ENCODE data around the gene PIH1D1. TPM values are rescaled to one million over a fixed set of nuclear protein-coding genes. Genes with fewer than 3 reads are reported as not detected.
A peak's percentile ranks its signal among the peaks of the same experiment; 100 is the strongest.

The PIH1D1 gene
- total and polyA plus RNA-seq, 2 of the 13 experiments (the other 11 are each of a cell fraction or from before 2014, with no cell fraction given): 110 to 137 TPM

DNA sequence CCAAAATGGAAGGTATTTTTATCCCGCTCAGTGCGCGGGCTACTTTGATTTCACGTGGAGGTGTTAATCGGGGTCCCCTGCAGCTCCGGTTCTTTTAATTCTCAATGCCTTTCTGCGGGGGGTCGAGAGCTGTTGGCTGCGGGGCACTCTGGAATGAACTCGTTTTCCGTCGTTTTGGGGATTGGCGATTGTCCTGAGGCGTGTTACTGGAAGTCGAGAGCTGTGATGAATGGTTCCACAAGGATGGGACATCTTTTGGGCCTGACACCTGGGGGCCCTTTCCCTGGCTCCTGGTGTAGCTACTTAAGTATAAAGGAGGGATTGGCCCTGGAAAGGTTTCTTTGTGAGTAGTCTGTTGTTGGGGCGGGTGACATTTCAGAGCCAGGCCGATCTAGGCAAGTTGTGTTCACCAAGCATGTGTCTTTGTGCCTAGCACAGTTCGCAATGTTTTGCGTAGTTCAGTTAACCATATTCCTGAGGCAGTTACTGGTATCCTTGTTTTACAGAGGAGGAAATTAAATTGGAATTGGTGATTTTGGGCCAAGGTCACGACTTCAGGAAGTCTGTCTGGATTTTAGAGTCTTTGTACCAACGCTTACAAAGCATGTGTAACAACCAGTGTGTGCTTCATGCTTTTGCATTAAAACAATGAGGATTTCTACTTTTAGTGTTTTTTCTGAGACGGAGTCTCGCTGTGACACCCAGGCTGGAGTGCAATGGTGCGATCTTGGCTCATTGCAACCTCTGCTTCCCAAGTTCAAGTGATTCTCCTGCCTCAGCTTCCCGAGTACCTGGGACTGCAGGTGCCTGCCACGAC is 36.6 kb upstream of the PIH1D1 start:
- peak overlapping the region; percentile 93 to 98 (median 97) for H3K4me3 ChIP-seq (replicated peaks in 1 of 3; ENCODE audit: insufficient read depth in 1 of 3, low read depth in 2 of 3, low read length in 3 of 3)
- H3K36me3 ChIP-seq (replicated peaks in 1 of 2; ENCODE audit: control insufficient read depth in 1 of 2, insufficient read depth in 2 of 2, low read length in 2 of 2): peaks cover 19 to 40% of the 10 kb centered on the region in 2 experiments
- H2AFZ ChIP-seq (ENCODE audit: low read length): no peak overlapping the region
- no peak for DNase-seq (ENCODE audit: low spot score)
- H3K79me2 ChIP-seq (ENCODE audit: insufficient read depth, low read length): peaks cover 37% of the 10 kb centered on the region
- no peaks in the 10 kb centered on the region for H3K9me3 ChIP-seq (ENCODE audit: low read length)
- H3K4me2 ChIP-seq (ENCODE audit: low read depth, low read length): peak overlapping the region; percentile 90
- intact Hi-C loops (cut with micrococcal nuclease; ENCODE audit: unreplicated experiment): no loop called here
- WGBS (ENCODE audit: low lambda C conversion rate): 0% methylated on average over 19 of the region's 26 CpGs
- POLR2A ChIA-PET: interaction anchor here (1.0 to 2.9 kb wide), 10 partner anchors 8 to 189 kb away, joined by 3 to 14 read pairs (median 4); partner anchors contain the start of genes ALDH16A1, PIH1D1, PRMT1 and PRR12
- H3K27me3 ChIP-seq (ENCODE audit: control insufficient read depth in 1 of 2, insufficient read depth in 2 of 2, low read length in 2 of 2): peaks cover 0 to 3% of the 10 kb centered on the region in 2 experiments; a peak in 1 of 5 replicates
- H3K9ac ChIP-seq (ENCODE audit: insufficient read depth, low read depth, low read length): peak overlapping the region; percentile 100
- ATAC-seq: no peak
- H3K27ac ChIP-seq (ENCODE audit: extremely low read length, insufficient read depth, low read length): peak overlapping the region; percentile 87
- H3K4me1 ChIP-seq (ENCODE audit: insufficient read depth, low read length): peaks cover 29% of the 10 kb centered on the region
- in situ Hi-C loops (cut with HindIII; ENCODE audit: extremely low pct_ligation_motif_present, low pct_unique_long_range_greater_than_20kb): no loop called here
- BruUV-seq (replicated peaks): no TSS peak
- H4K20me1 ChIP-seq (ENCODE audit: insufficient read depth, low read length): peaks cover 45% of the 10 kb centered on the region
- FAIRE-seq: no peak
- CTCF ChIA-PET (ENCODE audit: low intra/inter-chr PET ratio, low total read pairs): no interaction called here
- 0 out of 2 replicates have a peak, but pooled peaks have one; percentile 12 for TF ChIP-seq ZNF33A (CRISPR knock-in tag; IDR thresholded peaks at IDR 0.05; ENCODE audit: borderline replicate concordance)
- TF ChIP-seq, protein P1, sequence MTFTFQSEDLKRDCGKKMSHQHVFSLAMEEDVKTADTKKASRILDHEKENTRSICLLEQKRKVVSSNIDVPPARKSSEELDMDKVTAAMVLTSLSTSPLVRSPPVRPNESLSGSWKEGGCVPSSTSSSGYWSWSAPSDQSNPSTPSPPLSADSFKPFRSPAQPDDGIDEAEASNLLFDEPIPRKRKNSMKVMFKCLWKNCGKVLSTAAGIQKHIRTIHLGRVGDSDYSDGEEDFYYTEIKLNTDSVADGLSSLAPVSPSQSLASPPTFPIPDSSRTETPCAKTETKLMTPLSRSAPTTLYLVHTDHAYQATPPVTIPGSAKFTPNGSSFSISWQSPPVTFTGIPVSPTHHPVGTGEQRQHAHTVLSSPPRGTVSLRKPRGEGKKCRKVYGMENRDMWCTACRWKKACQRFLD (CRISPR knock-in tag; IDR thresholded peaks at IDR 0.05; ENCODE audit: borderline replicate concordance): no peak
- TF ChIP-seq, protein P2, sequence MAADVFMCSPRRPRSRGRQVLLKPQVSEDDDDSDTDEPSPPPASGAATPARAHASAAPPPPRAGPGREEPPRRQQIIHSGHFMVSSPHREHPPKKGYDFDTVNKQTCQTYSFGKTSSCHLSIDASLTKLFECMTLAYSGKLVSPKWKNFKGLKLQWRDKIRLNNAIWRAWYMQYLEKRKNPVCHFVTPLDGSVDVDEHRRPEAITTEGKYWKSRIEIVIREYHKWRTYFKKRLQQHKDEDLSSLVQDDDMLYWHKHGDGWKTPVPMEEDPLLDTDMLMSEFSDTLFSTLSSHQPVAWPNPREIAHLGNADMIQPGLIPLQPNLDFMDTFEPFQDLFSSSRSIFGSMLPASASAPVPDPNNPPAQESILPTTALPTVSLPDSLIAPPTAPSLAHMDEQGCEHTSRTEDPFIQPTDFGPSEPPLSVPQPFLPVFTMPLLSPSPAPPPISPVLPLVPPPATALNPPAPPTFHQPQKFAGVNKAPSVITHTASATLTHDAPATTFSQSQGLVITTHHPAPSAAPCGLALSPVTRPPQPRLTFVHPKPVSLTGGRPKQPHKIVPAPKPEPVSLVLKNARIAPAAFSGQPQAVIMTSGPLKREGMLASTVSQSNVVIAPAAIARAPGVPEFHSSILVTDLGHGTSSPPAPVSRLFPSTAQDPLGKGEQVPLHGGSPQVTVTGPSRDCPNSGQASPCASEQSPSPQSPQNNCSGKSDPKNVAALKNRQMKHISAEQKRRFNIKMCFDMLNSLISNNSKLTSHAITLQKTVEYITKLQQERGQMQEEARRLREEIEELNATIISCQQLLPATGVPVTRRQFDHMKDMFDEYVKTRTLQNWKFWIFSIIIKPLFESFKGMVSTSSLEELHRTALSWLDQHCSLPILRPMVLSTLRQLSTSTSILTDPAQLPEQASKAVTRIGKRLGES (CRISPR knock-in tag; IDR thresholded peaks at IDR 0.05; ENCODE audit: borderline replicate concordance): no peak
- no peak for TF ChIP-seq TMF1 (CRISPR knock-in tag; IDR thresholded peaks at IDR 0.05; ENCODE audit: low read depth)
- TF ChIP-seq ZNF839 (CRISPR knock-in tag; IDR thresholded peaks at IDR 0.05; ENCODE audit: borderline replicate concordance): no peak
- TF ChIP-seq, protein P3, sequence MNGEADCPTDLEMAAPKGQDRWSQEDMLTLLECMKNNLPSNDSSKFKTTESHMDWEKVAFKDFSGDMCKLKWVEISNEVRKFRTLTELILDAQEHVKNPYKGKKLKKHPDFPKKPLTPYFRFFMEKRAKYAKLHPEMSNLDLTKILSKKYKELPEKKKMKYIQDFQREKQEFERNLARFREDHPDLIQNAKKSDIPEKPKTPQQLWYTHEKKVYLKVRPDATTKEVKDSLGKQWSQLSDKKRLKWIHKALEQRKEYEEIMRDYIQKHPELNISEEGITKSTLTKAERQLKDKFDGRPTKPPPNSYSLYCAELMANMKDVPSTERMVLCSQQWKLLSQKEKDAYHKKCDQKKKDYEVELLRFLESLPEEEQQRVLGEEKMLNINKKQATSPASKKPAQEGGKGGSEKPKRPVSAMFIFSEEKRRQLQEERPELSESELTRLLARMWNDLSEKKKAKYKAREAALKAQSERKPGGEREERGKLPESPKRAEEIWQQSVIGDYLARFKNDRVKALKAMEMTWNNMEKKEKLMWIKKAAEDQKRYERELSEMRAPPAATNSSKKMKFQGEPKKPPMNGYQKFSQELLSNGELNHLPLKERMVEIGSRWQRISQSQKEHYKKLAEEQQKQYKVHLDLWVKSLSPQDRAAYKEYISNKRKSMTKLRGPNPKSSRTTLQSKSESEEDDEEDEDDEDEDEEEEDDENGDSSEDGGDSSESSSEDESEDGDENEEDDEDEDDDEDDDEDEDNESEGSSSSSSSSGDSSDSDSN (CRISPR knock-in tag; IDR thresholded peaks at IDR 0.05): no peak
- 0 out of 2 replicates have a peak, but pooled peaks have one; percentile 16 for TF ChIP-seq ARNTL (CRISPR knock-in tag; IDR thresholded peaks at IDR 0.05)
- no peak for TF ChIP-seq HNRNPL (IDR thresholded peaks at IDR 0.05; ENCODE audit: low read depth, low read length)
- TF ChIP-seq, protein P4, sequence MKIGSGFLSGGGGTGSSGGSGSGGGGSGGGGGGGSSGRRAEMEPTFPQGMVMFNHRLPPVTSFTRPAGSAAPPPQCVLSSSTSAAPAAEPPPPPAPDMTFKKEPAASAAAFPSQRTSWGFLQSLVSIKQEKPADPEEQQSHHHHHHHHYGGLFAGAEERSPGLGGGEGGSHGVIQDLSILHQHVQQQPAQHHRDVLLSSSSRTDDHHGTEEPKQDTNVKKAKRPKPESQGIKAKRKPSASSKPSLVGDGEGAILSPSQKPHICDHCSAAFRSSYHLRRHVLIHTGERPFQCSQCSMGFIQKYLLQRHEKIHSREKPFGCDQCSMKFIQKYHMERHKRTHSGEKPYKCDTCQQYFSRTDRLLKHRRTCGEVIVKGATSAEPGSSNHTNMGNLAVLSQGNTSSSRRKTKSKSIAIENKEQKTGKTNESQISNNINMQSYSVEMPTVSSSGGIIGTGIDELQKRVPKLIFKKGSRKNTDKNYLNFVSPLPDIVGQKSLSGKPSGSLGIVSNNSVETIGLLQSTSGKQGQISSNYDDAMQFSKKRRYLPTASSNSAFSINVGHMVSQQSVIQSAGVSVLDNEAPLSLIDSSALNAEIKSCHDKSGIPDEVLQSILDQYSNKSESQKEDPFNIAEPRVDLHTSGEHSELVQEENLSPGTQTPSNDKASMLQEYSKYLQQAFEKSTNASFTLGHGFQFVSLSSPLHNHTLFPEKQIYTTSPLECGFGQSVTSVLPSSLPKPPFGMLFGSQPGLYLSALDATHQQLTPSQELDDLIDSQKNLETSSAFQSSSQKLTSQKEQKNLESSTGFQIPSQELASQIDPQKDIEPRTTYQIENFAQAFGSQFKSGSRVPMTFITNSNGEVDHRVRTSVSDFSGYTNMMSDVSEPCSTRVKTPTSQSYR (CRISPR knock-in tag; IDR thresholded peaks at IDR 0.05; ENCODE audit: borderline replicate concordance): no peak
- no peak for TF ChIP-seq CCDC6 (CRISPR knock-in tag; IDR thresholded peaks at IDR 0.05)
- no peak for TF ChIP-seq SMAD9 (CRISPR knock-in tag; IDR thresholded peaks at IDR 0.05)
- no peak for TF ChIP-seq ZNF30 (CRISPR knock-in tag; IDR thresholded peaks at IDR 0.05)
- no peak for TF ChIP-seq FIP1L1 (IDR thresholded peaks at IDR 0.05; ENCODE audit: borderline replicate concordance, insufficient read depth, low read depth, low read length)
